GM12878 (cell line): ENCODE data around the gene DEGS2. TPM values are rescaled to one million over a fixed set of nuclear protein-coding genes. Genes with fewer than 3 reads are reported as not detected.

Experiments used
- ATAC-seq: fragments of 200-7000 bp; cut with Tn5 transposase; 3 replicates; pipeline ENCODE4 v1.9.1; 2020; ENCODE audit warnings: mild to moderate bottlenecking, moderate library complexity
- BruUV-seq: library from RNA; stranded (reverse); fragments of 400-500 nt; replicated peaks from 2 replicates; lab custom pipeline; 2021; lab: Mats Ljungman, UMichigan
- CTCF ChIA-PET: fragments of 300-600 bp; sonication (Branson Sonifier 250); formaldehyde crosslinking; extraction: SDS; loops from one replicate; lab custom pipeline; 2021; ENCODE audit warnings: inconsistent platforms; lab: Yijun Ruan, JAX
- POLR2A ChIA-PET: fragments of 350-600 bp; formaldehyde crosslinking; extraction: SDS; loops from one replicate; lab custom pipeline; 2021; ENCODE audit warnings: inconsistent platforms; lab: Charles Lee
- RAD21 ChIA-PET: fragments of 300-600 bp; sonication (Branson Sonifier 250); formaldehyde crosslinking; loops from one replicate; lab custom pipeline; 2023; ENCODE audit warnings: antibody characterized with exemption; ENCODE audit not compliant: unreplicated experiment; lab: Charles Lee
- SMC1A ChIA-PET: fragments of 300-600 bp; sonication (Branson Sonifier 250); formaldehyde crosslinking; loops from one replicate; lab custom pipeline; 2023; ENCODE audit not compliant: unreplicated experiment, uncharacterized antibody; lab: Charles Lee
- DNase-seq: peaks from one replicate; pipeline ENCODE4 v3.0.0-alpha.2; 2011; ENCODE audit warnings: low read depth, low spot score
- FAIRE-seq: peaks from 3 replicates; lab custom pipeline; 2011; peaks lifted over from hg19 to GRCh38; lab: Jason Lieb, UNC
- H2AFZ ChIP-seq: 2 replicates; pipeline ENCODE4 v1.6.0; 2011; ENCODE audit warnings: low read depth, low read length, control low read depth; ENCODE audit not compliant: control insufficient read depth
- H3K27ac ChIP-seq: 2 replicates; pipeline ENCODE4 v1.5.1; 2011; ENCODE audit warnings: control low read depth; ENCODE audit not compliant: control insufficient read depth, insufficient read depth
- H3K27me3 ChIP-seq, 2 experiments: replicated peaks in 1 of 2; 2 replicates each; pipeline versions ENCODE4 v1.6.0 to v1.6.1; 2011; ENCODE audit warnings: low read length in 1 of 2; ENCODE audit not compliant: control insufficient read depth in 2 of 2, insufficient read depth in 2 of 2
- H3K36me3 ChIP-seq, 2 experiments: 2 replicates each; pipeline ENCODE4 v1.5.1; 2011; ENCODE audit warnings: low read length in 1 of 2; ENCODE audit not compliant: control insufficient read depth in 2 of 2, insufficient read depth in 2 of 2
- H3K4me1 ChIP-seq: 2 replicates; pipeline ENCODE4 v1.6.1; 2011; ENCODE audit warnings: mild to moderate bottlenecking, low read length, moderate library complexity, mixed read lengths; ENCODE audit not compliant: control insufficient read depth, insufficient read depth
- H3K4me2 ChIP-seq: 2 replicates; pipeline ENCODE4 v1.6.0; 2011; ENCODE audit warnings: control low read depth; ENCODE audit not compliant: control insufficient read depth, insufficient read depth
- H3K4me3 ChIP-seq: fragments of 200-600 bp; sonication (generic); 2 replicates; pipeline ENCODE4 v1.5.1; 2016
- H3K79me2 ChIP-seq: 2 replicates; pipeline ENCODE4 v1.6.0; 2011; ENCODE audit warnings: low read length; ENCODE audit not compliant: control insufficient read depth, insufficient read depth
- H3K9ac ChIP-seq: 2 replicates; pipeline ENCODE4 v1.8.0; 2011; ENCODE audit warnings: low read length, control low read depth, mixed read lengths; ENCODE audit not compliant: control insufficient read depth, insufficient read depth
- H3K9me3 ChIP-seq: replicated peaks from 3 replicates; pipeline ENCODE4 v1.5.1; 2011; ENCODE audit warnings: mild to moderate bottlenecking, low read length; ENCODE audit not compliant: control insufficient read depth, insufficient read depth
- H4K20me1 ChIP-seq: 2 replicates; pipeline ENCODE4 v1.6.0; 2011; ENCODE audit not compliant: control insufficient read depth, insufficient read depth
- E2F4 ChIP-seq: IDR thresholded peaks from 2 replicates; pipeline ENCODE4 v1.6.1; 2012; ENCODE audit warnings: low read depth, low read length, improper control_type of control experiment
- ETV6 ChIP-seq, 2 experiments: fragments of 450-650 bp in 1 of 2; IDR thresholded peaks in 1 of 2; conservative IDR thresholded peaks in 1 of 2; 2 replicates each; pipeline ENCODE4 v1.6.1; 2014; ENCODE audit warnings: antibody characterized with exemption in 1 of 2, borderline replicate concordance in 1 of 2, low read depth in 1 of 2, mild to moderate bottlenecking in 1 of 2, moderate library complexity in 1 of 2
- NFYA ChIP-seq: IDR thresholded peaks from 2 replicates; pipeline ENCODE4 v1.6.1; 2011; ENCODE audit warnings: low read depth, mild to moderate bottlenecking, low read length, improper control_type of control experiment, borderline replicate concordance
- NFYB ChIP-seq: IDR thresholded peaks from 2 replicates; pipeline ENCODE4 v1.6.1; 2011; ENCODE audit warnings: low read depth, mild to moderate bottlenecking, low read length, improper control_type of control experiment, moderate library complexity; ENCODE audit not compliant: insufficient read depth
- PAX8 ChIP-seq: fragments of 450-650 bp; IDR thresholded peaks from 2 replicates; pipeline ENCODE4 v1.6.1; 2017; ENCODE audit warnings: mild to moderate bottlenecking, moderate library complexity
- RELB ChIP-seq: fragments of 450-650 bp; IDR thresholded peaks from 2 replicates; pipeline ENCODE4 v1.6.1; 2017; ENCODE audit warnings: low read depth, mild to moderate bottlenecking, moderate library complexity
- SKIL ChIP-seq: fragments of 450-650 bp; IDR thresholded peaks from 2 replicates; pipeline ENCODE4 v1.6.1; 2017; ENCODE audit warnings: mild to moderate bottlenecking, low read depth, inconsistent platforms; ENCODE audit not compliant: poor library complexity, severe bottlenecking
- WRNIP1 ChIP-seq: IDR thresholded peaks from 2 replicates; pipeline ENCODE4 v1.6.1; 2011; ENCODE audit warnings: low read depth, low read length, improper control_type of control experiment, borderline replicate concordance
- ZNF274 ChIP-seq: IDR thresholded peaks from one replicate; pipeline ENCODE4 v1.8.0; 2011; ENCODE audit not compliant: insufficient read length, insufficient read depth
- WGBS: methylation state at CpG from one replicate; pipeline ENCODE4 v1.1.6; 2016; ENCODE audit warnings: low lambda C conversion rate; ENCODE audit not compliant: insufficient replicate concordance, insufficient coverage; ENCODE audit errors: missing lambda C conversion rate; 5-methylcytosine and 5-hydroxymethylcytosine counted together
- in situ Hi-C: fragments of 300-500 bp; cut with MboI; formaldehyde crosslinking; loops from 9 replicates; pipeline ENCODE4 v1.14.3; 2018; ENCODE audit warnings: mixed read lengths
- intact Hi-C: fragments of 100-400 bp; cut with micrococcal nuclease; formaldehyde crosslinking; loops from one replicate; pipeline ENCODE4 v1.14.2; 2022; ENCODE audit not compliant: unreplicated experiment
- polyA plus RNA-seq, 11 experiments: library from polyadenylated mRNA; depleted of rRNA in 4 of 11; unstranded in 6 of 11; stranded (reverse) in 5 of 11; fragments of >200 nt; fragmentation: Nextera tagmentation in 4 of 11; fragmentation: Illumina TruSeq in 1 of 11; extraction: Ambion mirVana in 4 of 11; extraction: Trizol in 1 of 11; gene quantifications; 1 replicate in 1 of 11; 2 replicates in 10 of 11; pipeline versions ENCODE4 v1.2.1 to v1.2.3, GENCODE V29; 2011 to 2016; ENCODE audit warnings: inconsistent platforms in 2 of 11, missing spikeins in 2 of 11, low read depth in 1 of 11
- total RNA-seq, 4 experiments: library from RNA; depleted of rRNA in 3 of 4; stranded (reverse); fragments of >200 nt in 3 of 4; fragmentation: Illumina TruSeq in 1 of 4; extraction: Trizol in 1 of 4; gene quantifications; 2 replicates each; pipeline versions ENCODE4 v1.2.1 to v1.2.3, GENCODE V29; 2013 to 2021

The DEGS2 gene
- total and polyA plus RNA-seq, 10 of the 15 experiments (the other 5 are each of a cell fraction or from before 2014, with no cell fraction given) = 0.01 to 2.5 (median 0.45) TPM; not detected in 1

- no peak overlapping the region for H3K4me2 ChIP-seq
- SMC1A ChIA-PET = no interaction called here
These were observed 7.4 kb downstream of the DEGS2 start for GRCh38 chr14:100152091-100152490.

GRCh38 chr14:100150932-100151587 is 8.4 kb downstream of the DEGS2 start:
- Histone ChIP-seq H3K4me2 (no peak overlapping the region), H2AFZ (no peak overlapping the region), H3K27ac (no peak overlapping the region), H3K27me3 (no peaks in the 10 kb centered on the region), H4K20me1 (no peaks in the 10 kb centered on the region), H3K4me1 (no peaks in the 10 kb centered on the region), H3K4me3 (no peak overlapping the region), H3K36me3 (no peaks in the 10 kb centered on the region), H3K79me2 (no peaks in the 10 kb centered on the region), H3K9me3 (no peaks in the 10 kb centered on the region; the same call in 2 of the 3 replicates), H3K9ac (no peak overlapping the region)
- 51% methylated on average over 12 of the region's 12 CpGs for WGBS
- in situ Hi-C loops (no loop called here), intact Hi-C loops (no loop called here)
- POLR2A ChIA-PET = no interaction called here
- RAD21 ChIA-PET = no interaction called here
- SMC1A ChIA-PET = no interaction called here
- no peak for DNase-seq
- FAIRE-seq = no peak
- ATAC-seq = no peak
- CTCF ChIA-PET = interaction anchor here (1.2 to 1.6 kb wide), 3 partner anchors 42 to 84 kb away, joined by 3 read pairs; no protein-coding TSS in a partner anchor
- BruUV-seq = no TSS peak
- no peak for TF ChIP-seq WRNIP1
- TF ChIP-seq SKIL = no peak
- no peak for TF ChIP-seq NFYA
- TF ChIP-seq E2F4 = no peak
- no peak for TF ChIP-seq RELB
- no peak for TF ChIP-seq ZNF274
- no peak for TF ChIP-seq ETV6 (conservative IDR thresholded peaks at IDR 0.05 in 1 of 2, IDR thresholded peaks at IDR 0.05 in 1 of 2; ENCODE audit: borderline replicate concordance in 1 of 2, low read depth in 1 of 2)

More at GRCh38 chr14:100152091-100152490, 7.4 kb downstream of the DEGS2 start:
- Histone ChIP-seq H3K4me3 (no peak overlapping the region), H3K9me3 (no peaks in the 10 kb centered on the region; the same call in 2 of the 3 replicates), H3K79me2 (no peaks in the 10 kb centered on the region), H3K4me1 (no peaks in the 10 kb centered on the region), H2AFZ (no peak overlapping the region), H3K27me3 (no peaks in the 10 kb centered on the region), H3K9ac (no peak overlapping the region)
- no peak for ATAC-seq
- WGBS = 61% methylated on average over 10 of the region's 10 CpGs
- in situ Hi-C loops (no loop called here), intact Hi-C loops (no loop called here)
- no peak for DNase-seq
- RAD21 ChIA-PET = no interaction called here
- BruUV-seq = no TSS peak
- CTCF ChIA-PET = interaction anchor here (1.4 to 1.6 kb wide), 2 partner anchors 41 to 44 kb away, joined by 3 read pairs; no protein-coding TSS in a partner anchor
- FAIRE-seq = no peak
- POLR2A ChIA-PET = interaction anchor here (0.6 kb wide), 1 partner anchor 1029 kb away, joined by 8 read pairs; no protein-coding TSS in a partner anchor
- TF ChIP-seq PAX8 (no peak), NFYB (no peak)
- TF ChIP-seq, all 136 proteins: peak for 0
- no peak overlapping the region for H3K27ac ChIP-seq
- no peaks in the 10 kb centered on the region for H4K20me1 ChIP-seq
- H3K36me3 ChIP-seq = no peaks in the 10 kb centered on the region
